ENCODE data around the gene PEAK1. TPM values are rescaled to one million over a fixed set of nuclear protein-coding genes. Genes with fewer than 3 reads are reported as not detected.

Gene PEAK1
- total and polyA plus RNA-seq, 2 experiments from 2014 or later = 7.8 to 34.1 TPM

DNA sequence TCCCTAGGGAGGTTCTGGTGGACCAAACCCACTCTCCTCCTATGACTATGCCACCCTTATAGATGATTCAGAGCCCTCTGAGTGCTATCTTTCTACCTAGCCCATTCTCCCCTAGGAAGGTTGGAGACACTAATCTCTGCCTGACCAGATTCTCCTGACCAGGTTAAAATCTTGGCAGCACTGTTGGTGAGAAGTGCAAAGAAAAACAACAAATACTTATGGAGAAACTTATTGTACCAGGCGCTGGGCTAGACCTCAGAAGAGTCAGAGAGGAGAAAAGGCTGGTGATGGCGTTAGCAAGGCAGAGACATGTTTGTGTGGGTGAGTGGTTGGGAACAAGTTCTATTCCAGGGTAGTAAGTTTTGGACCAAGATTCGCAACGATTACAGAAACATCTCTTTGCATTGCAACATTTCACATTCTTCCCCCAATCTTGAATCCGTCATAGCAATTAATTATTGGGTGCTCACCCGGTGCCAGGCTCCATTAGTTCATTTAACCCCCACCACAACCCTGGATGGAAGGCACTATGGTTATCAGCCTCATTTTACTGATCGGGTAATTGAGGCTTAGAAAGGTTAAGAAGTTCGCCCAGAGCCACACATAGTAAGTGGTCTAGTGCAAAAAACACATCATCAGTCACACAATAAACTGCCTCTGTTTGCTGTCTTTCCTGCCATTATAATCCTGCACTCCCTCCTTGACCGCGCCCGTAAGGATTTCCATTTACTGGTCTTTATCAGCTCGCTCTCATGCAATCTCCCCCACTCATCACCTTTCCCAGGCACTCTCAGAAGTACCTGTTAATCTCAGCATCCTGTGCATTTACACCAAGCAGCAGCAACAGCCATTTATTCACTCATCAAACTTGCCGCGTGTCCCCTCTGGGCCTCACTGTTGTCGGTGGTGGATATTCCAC is 348.3 kb downstream of the PEAK1 start:
- H3K9me3 Mint-ChIP-seq = no peaks in the 10 kb centered on the region
- peak overlapping the region; percentile 83 for H3K4me3 Mint-ChIP-seq
- H3K4me1 Mint-ChIP-seq = peaks cover 12% of the 10 kb centered on the region
- Histone ChIP-seq H3K27me3 (ENCODE audit: insufficient read depth) (peaks cover 11% of the 10 kb centered on the region), H4K20me1 (replicated peaks; ENCODE audit: insufficient read depth) (peaks cover 20% of the 10 kb centered on the region), H3K4me2 (peak overlapping the region; percentile 64), H3K36me3 (ENCODE audit: insufficient read depth) (no peaks in the 10 kb centered on the region), H3K27ac (ENCODE audit: low read depth) (no peak overlapping the region), H3F3A (replicated peaks; ENCODE audit: low read depth) (no peaks in the 10 kb centered on the region), H3K9me2 (ENCODE audit: insufficient read depth) (no peaks in the 10 kb centered on the region), H3K4me1 (ENCODE audit: insufficient read depth) (peaks cover 11% of the 10 kb centered on the region), H2AFZ (peak overlapping the region; percentile 98), H3K79me2 (replicated peaks; ENCODE audit: insufficient read depth) (peaks cover 38% of the 10 kb centered on the region), H3K4me3 (peak overlapping the region; percentile 90)
- peaks cover 8% of the 10 kb centered on the region for H3K27me3 Mint-ChIP-seq (ENCODE audit: insufficient read depth, low read depth, poor library complexity)
- no peak overlapping the region for H3K27ac Mint-ChIP-seq
- no peak for DNase-seq (ENCODE audit: low spot score)
- ATAC-seq = no peak
- no peak for TF ChIP-seq ZNF331 (CRISPR knock-in tag; IDR thresholded peaks at IDR 0.05; ENCODE audit: low read depth)
- H3K36me3 Mint-ChIP-seq (ENCODE audit: low read depth) = no peaks in the 10 kb centered on the region

DNA sequence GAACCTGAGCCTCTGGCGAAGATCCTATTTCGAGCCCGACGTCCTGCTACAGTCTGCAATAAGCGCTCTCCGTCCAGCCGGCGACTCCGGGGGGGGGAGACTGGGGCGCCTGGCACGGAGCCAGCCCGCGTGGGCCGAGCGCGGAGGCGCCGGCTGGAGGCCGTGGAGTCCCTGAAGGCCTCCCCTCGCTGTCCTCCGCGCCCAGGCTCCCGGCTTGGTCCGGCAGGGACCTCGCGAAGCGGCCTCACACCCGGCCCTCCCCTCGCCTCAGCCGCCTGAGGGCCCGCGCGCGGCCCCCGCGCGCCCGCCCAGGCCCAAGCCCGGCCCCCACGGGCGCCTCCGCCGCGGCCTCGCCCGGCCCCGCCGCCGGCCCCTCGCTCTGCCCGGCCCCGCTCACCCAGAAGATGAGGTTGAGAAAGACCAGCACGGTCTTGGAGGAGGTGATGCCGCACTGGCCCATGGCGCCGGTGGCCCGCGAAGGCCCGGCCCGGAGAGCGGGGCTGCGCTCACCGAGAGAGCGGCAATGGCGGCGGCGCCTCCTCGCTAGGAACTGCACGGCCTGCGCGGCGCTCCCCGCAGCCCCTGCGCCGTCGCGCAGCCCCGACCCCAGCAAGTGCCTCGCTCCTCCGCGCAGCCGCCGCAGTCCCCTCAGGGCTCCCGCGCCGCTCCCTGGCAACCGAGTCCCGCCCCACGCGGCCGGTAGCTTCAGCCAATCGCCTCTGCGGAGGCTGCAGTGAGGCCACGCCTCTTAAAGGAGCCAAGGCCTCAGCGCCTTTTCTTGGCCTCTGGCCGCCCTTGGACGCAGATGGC is 349.2 kb downstream of the PEAK1 start, which contains the start of gene TSPAN3:
TSPAN3 (minus strand) TSS at position 615 of the 810 bp plus-strand sequence; CDS start at position 460, 155 bp downstream.
- Mint-ChIP-seq H3K36me3 (ENCODE audit: low read depth) (no peaks in the 10 kb centered on the region), H3K4me3 (peak within 1 kb of the TSS; percentile 83), H3K27ac (no peak within 1 kb of the TSS), H3K9me3 (no peaks in the 10 kb centered on the region), H3K27me3 (ENCODE audit: insufficient read depth, low read depth, poor library complexity) (peaks cover 8% of the 10 kb centered on the region), H3K4me1 (peaks cover 12% of the 10 kb centered on the region)
- H3F3A ChIP-seq (replicated peaks; ENCODE audit: low read depth) = no peaks in the 10 kb centered on the region
- peaks cover 11% of the 10 kb centered on the region for H3K4me1 ChIP-seq (ENCODE audit: insufficient read depth)
- H3K79me2 ChIP-seq (replicated peaks; ENCODE audit: insufficient read depth) = peaks cover 46% of the 10 kb centered on the region
- H3K4me3 ChIP-seq = peak within 1 kb of the TSS; percentile 90
- peak; percentile 97 for DNase-seq (ENCODE audit: low spot score)
- no peak within 1 kb of the TSS for H3K27ac ChIP-seq (ENCODE audit: low read depth)
- peak; percentile 98 for ATAC-seq
- no peaks in the 10 kb centered on the region for H3K36me3 ChIP-seq (ENCODE audit: insufficient read depth)
- peaks cover 11% of the 10 kb centered on the region for H3K27me3 ChIP-seq (ENCODE audit: insufficient read depth)
- H3K4me2 ChIP-seq = peak within 1 kb of the TSS; percentile 99
- H2AFZ ChIP-seq = peak within 1 kb of the TSS; percentile 98
- no peaks in the 10 kb centered on the region for H3K9me2 ChIP-seq (ENCODE audit: insufficient read depth)
- H4K20me1 ChIP-seq (replicated peaks; ENCODE audit: insufficient read depth) = peaks cover 20% of the 10 kb centered on the region
- TF ChIP-seq, protein P1, sequence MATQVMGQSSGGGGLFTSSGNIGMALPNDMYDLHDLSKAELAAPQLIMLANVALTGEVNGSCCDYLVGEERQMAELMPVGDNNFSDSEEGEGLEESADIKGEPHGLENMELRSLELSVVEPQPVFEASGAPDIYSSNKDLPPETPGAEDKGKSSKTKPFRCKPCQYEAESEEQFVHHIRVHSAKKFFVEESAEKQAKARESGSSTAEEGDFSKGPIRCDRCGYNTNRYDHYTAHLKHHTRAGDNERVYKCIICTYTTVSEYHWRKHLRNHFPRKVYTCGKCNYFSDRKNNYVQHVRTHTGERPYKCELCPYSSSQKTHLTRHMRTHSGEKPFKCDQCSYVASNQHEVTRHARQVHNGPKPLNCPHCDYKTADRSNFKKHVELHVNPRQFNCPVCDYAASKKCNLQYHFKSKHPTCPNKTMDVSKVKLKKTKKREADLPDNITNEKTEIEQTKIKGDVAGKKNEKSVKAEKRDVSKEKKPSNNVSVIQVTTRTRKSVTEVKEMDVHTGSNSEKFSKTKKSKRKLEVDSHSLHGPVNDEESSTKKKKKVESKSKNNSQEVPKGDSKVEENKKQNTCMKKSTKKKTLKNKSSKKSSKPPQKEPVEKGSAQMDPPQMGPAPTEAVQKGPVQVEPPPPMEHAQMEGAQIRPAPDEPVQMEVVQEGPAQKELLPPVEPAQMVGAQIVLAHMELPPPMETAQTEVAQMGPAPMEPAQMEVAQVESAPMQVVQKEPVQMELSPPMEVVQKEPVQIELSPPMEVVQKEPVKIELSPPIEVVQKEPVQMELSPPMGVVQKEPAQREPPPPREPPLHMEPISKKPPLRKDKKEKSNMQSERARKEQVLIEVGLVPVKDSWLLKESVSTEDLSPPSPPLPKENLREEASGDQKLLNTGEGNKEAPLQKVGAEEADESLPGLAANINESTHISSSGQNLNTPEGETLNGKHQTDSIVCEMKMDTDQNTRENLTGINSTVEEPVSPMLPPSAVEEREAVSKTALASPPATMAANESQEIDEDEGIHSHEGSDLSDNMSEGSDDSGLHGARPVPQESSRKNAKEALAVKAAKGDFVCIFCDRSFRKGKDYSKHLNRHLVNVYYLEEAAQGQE (IDR thresholded peaks at IDR 0.05; ENCODE audit: unreplicated experiment) = no peak
- TF ChIP-seq, protein P2, sequence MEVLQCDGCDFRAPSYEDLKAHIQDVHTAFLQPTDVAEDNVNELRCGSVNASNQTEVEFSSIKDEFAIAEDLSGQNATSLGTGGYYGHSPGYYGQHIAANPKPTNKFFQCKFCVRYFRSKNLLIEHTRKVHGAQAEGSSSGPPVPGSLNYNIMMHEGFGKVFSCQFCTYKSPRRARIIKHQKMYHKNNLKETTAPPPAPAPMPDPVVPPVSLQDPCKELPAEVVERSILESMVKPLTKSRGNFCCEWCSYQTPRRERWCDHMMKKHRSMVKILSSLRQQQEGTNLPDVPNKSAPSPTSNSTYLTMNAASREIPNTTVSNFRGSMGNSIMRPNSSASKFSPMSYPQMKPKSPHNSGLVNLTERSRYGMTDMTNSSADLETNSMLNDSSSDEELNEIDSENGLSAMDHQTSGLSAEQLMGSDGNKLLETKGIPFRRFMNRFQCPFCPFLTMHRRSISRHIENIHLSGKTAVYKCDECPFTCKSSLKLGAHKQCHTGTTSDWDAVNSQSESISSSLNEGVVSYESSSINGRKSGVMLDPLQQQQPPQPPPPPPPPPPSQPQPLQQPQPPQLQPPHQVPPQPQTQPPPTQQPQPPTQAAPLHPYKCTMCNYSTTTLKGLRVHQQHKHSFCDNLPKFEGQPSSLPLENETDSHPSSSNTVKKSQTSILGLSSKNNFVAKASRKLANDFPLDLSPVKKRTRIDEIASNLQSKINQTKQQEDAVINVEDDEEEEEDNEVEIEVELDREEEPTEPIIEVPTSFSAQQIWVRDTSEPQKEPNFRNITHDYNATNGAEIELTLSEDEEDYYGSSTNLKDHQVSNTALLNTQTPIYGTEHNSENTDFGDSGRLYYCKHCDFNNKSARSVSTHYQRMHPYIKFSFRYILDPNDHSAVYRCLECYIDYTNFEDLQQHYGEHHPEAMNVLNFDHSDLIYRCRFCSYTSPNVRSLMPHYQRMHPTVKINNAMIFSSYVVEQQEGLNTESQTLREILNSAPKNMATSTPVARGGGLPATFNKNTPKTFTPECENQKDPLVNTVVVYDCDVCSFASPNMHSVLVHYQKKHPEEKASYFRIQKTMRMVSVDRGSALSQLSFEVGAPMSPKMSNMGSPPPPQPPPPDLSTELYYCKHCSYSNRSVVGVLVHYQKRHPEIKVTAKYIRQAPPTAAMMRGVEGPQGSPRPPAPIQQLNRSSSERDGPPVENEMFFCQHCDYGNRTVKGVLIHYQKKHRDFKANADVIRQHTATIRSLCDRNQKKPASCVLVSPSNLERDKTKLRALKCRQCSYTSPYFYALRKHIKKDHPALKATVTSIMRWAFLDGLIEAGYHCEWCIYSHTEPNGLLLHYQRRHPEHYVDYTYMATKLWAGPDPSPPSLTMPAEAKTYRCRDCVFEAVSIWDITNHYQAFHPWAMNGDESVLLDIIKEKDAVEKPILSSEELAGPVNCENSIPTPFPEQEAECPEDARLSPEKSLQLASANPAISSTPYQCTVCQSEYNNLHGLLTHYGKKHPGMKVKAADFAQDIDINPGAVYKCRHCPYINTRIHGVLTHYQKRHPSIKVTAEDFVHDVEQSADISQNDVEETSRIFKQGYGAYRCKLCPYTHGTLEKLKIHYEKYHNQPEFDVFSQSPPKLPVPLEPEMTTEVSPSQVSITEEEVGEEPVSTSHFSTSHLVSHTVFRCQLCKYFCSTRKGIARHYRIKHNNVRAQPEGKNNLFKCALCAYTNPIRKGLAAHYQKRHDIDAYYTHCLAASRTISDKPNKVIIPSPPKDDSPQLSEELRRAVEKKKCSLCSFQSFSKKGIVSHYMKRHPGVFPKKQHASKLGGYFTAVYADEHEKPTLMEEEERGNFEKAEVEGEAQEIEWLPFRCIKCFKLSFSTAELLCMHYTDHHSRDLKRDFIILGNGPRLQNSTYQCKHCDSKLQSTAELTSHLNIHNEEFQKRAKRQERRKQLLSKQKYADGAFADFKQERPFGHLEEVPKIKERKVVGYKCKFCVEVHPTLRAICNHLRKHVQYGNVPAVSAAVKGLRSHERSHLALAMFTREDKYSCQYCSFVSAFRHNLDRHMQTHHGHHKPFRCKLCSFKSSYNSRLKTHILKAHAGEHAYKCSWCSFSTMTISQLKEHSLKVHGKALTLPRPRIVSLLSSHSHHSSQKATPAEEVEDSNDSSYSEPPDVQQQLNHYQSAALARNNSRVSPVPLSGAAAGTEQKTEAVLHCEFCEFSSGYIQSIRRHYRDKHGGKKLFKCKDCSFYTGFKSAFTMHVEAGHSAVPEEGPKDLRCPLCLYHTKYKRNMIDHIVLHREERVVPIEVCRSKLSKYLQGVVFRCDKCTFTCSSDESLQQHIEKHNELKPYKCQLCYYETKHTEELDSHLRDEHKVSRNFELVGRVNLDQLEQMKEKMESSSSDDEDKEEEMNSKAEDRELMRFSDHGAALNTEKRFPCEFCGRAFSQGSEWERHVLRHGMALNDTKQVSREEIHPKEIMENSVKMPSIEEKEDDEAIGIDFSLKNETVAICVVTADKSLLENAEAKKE (CRISPR knock-in tag; IDR thresholded peaks at IDR 0.05) = no peak
- TF ChIP-seq NANOG (IDR thresholded peaks at IDR 0.05; ENCODE audit: borderline replicate concordance) = no peak
- TF ChIP-seq, protein P3, sequence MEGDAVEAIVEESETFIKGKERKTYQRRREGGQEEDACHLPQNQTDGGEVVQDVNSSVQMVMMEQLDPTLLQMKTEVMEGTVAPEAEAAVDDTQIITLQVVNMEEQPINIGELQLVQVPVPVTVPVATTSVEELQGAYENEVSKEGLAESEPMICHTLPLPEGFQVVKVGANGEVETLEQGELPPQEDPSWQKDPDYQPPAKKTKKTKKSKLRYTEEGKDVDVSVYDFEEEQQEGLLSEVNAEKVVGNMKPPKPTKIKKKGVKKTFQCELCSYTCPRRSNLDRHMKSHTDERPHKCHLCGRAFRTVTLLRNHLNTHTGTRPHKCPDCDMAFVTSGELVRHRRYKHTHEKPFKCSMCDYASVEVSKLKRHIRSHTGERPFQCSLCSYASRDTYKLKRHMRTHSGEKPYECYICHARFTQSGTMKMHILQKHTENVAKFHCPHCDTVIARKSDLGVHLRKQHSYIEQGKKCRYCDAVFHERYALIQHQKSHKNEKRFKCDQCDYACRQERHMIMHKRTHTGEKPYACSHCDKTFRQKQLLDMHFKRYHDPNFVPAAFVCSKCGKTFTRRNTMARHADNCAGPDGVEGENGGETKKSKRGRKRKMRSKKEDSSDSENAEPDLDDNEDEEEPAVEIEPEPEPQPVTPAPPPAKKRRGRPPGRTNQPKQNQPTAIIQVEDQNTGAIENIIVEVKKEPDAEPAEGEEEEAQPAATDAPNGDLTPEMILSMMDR (conservative IDR thresholded peaks at IDR 0.05; ENCODE audit: low read depth in 2 of 2) = no peak
- no peak for TF ChIP-seq EZH2phosphoT487 (IDR thresholded peaks at IDR 0.05; ENCODE audit: unreplicated experiment)
- no peak for TF ChIP-seq STAT1 (IDR thresholded peaks at IDR 0.05; ENCODE audit: unreplicated experiment)
